NCI-H82 treated with DMSO at 0.1 percent for 48 hours (cell line): ENCODE results near the gene ASPDH.

Source experiments
- DNase-seq: peaks from one replicate; lab custom pipeline; 2025; ENCODE audit not compliant: unreplicated experiment; lab: John Stamatoyannopoulos, UW

ASPDH gene

GRCh38 chr19:50513746-50514345 lies at the start of gene ASPDH:
Gene ASPDH, minus strand, starts transcription at chr19:50513913. Its CDS starts 90 bp downstream, at chr19:50513823.
- no peak for DNase-seq

DNA sequence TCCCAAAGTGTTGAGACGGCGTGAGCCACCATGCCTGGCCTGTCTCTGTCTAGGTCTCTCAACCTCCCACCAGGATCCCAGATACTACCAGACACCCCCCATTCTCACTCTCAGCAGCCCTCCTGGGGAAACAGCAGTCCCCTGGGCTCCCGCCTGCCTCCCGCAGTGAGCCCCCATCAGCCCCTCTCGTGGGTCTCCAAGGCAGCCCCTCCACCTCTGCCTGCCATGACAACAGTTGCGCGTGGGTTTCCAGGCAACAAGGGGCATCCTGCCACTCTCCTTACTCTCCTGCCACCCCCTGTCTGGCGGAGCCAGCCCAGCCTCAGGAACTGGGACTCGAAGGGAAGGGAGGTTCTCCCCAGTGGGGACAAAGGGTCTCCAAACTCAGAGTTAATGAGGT lies 49.3 kb upstream of the ASPDH start:
- no peak for DNase-seq

DNA sequence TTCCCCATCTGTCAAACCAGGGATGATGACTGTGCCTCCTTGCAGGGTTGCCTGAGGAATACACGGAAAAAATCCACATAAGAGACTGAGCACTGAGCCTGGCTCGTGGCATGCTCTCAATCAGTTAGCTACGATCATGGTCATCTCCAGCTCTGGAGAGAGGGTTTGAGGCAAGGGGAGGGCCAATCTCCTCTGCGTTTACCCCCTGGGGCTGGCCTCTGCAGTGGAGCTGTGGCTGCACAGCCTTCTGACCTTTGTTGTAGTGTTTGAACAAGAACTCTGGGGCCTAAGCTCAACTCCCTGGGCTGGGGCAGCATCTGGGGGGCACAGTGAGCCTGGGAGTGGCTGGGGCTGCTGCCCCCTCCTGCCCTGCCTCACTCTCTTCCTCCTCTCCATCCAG lies 48.6 kb upstream of the ASPDH start:
- DNase-seq: no peak

DNA sequence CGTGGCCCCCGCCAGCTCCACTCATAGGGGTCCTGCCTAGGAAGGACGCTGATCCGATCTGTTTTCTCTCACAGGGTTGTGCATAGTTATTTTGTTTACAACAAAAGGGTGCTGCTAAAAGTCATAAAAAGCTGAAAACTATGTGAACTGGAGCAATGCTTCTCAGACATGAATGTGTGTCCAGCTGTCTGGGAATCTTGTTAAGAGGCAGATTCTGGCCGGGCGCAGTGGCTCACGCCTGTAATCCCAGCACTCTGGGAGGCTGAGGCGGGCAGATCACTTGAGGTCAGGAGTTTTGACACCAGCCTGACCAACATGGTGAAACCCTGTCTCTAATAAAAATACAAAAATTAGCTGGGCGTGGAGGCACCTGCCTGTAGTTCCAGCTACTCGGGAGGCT lies 45.9 kb upstream of the ASPDH start:
- no peak for DNase-seq

DNA sequence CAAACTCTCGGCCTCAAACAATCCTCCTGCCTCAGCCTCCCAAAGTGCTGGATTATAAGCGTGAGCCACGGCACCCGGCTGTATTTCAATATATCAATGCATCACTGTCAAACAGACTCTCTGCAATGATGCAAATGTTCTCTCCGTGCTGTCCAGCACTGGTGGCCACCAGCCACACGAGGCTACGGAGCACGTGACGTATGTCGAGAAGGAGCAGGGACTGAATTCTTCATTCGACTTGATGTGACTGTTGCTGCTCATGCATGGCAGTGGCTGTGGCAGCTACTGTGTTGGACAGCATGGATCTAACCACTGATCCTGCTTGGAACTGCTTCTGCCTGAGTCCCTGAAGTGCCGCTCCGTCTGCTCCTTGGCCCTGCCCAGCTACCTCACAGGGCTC lies 44.7 kb upstream of the ASPDH start:
- DNase-seq: no peak

- no peak for DNase-seq
Measured at GRCh38 chr19:50558039-50558438, 44.3 kb upstream of the ASPDH start.

GRCh38 chr19:50557009-50557613 lies 43.4 kb upstream of the ASPDH start:
- no peak for DNase-seq

DNA sequence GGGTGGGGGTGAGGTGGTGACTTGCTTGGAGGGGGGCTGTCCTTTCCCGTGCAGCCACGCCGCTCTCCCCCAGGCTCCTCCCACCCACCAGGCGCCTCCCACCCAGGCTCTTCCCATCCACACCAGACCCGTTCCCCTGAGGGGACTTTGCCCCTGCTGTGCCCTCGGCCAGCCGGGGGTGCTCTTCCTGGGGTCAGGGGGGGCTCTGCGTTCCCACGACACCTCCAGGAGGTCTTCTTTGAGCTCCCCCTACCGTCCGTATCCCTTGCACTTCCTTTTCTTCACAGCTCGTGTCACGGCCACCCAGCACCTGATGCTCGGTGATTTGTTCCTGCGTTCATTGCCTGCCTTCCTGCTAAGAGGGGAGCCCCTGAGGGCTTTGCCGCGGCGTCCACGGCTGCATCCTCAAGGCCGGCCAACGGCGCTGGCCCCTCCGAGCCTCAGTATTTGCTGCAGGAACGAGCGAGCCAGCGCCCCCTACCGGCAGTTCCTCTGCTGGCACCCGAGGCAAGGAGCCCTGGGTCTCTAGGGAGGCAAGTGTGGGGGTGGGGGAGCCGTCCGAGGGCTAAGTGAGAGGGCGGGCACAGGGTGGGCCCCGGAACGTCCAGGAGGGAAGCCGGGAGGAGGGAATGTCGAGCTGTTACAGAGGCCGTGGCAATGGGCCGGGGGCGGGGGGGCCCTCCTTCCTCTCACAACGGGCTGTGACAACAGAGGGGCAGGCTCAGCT lies 42.7 kb upstream of the ASPDH start:
- peak; percentile 10 for DNase-seq

GRCh38 chr19:50555450-50556281 lies 42.0 kb upstream of the ASPDH start:
- DNase-seq: no peak

- DNase-seq: no peak
Measured at GRCh38 chr19:50555033-50555432, 41.3 kb upstream of the ASPDH start.

DNA sequence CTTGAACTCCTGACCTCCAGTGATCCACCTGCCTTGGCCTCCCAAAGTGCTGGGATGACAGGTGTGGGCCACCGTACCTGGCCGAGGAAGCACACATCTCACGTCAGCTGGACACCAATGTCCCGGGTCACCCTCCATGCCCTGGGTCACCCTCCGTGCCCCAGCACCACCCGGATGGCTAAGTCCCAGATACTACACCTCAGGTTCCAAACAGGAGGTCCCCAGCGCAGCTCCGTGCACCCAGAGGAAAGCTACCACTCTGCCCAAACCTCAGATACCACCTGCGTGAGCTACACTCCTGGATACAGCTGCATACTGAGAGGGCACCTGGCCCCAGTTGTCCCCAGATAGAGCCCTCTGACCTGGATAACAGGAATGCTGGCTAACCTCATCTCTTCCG lies 40.5 kb upstream of the ASPDH start:
- no peak for DNase-seq

DNA sequence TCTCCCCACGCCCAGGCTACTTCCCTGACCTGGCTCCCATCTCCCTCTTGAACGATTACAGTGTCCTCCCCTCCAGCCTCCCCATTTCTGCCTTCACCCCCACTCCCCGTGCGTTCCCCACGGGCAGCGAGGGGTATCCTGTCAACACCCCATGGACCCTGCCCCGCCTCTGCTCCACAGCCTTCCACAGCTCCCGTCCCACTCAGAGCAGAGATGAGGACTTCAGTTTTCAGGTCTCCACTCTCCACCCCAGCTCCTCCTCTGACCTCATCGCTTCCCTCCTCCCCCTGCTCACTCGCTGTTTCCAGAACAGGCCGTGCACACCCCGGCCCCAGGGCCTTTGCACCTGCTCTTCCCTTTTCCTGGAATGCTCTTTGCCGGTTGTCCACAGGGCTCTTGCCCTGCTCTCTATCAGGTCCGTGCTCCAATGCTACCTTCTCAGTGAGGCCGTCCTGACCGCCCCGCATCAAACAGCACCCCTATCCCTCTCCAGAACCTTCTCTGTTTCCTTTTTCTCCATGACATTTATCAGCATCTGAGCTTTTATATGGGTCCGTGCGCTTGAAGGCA lies 39.5 kb upstream of the ASPDH start:
- DNase-seq: no peak

DNA sequence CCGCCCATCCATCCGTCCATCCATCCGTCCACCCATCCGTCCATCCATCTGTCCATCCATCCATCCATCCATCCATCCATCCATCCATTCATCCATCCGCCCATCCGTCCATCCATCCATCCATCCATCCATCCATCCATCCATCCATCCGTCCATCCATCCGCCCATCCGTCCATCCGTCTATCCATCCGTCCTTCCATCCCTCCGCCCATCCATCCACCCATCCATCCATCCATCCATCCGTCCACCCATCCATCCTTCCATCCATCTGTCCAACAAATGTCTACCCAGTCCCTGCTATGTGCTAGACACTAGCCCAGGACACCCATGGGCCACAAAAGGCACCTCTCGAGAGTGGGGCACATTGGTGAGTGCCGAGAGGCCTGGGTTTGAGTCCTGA lies 38.8 kb upstream of the ASPDH start:
- DNase-seq: no peak

DNA sequence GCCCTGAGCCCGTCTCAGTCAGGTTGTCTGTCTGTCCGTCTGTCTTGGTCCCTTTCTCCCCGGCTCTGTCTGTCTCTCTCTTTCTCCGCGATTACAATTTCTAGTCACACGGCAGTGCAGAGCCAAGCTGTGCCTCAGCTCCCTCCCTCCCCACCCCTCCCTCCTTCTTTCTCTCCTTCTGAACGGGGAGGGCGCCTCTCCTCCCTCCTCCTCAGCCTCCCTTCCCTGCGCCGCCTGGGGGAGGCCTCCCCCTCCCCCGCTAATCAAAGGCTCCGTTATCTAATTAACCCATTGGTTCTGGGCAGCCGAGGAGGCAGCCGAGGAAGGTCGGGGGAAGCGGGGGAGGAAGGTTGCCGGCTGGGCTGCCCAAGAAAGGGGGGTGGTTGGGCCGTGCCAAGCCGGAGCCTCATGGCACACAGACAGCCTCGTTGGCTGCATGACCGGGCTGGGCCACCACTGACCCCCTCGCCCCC lies 38.0 kb upstream of the ASPDH start:
- no peak for DNase-seq

GRCh38 chr19:50551034-50551714 lies 37.5 kb upstream of the ASPDH start:
- no peak for DNase-seq

GRCh38 chr19:50550594-50550966 lies 36.9 kb upstream of the ASPDH start:
- no peak for DNase-seq

DNA sequence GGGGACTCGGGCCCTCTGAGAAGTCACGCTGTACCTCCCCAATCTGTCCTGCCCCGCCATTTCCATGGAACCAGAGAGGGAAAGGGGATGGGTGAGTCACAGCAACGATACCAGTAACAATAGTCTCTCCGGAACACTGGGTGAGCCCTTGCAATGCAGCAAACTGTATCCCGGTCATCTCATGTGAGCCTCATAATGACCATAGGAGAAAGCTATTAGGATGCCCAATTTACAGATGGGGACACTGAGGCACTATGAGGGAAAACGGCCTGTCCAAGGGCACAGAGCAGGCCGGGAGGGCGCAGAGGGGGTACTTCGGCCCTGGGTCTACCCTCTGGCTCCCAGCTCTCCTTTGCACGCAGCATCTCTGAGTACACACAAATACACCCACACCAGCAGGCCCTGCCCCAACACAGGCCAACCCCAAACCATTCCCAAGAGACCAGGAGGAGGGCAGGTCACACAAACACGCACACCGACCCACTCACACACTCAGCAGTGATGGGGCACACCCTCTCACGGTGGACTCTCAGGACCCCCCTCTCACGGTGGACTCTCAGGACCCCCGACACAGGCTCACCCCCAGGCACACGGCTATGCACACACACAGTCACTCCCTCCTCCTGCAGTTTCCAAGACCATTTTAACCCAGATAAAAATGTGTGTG lies 36.3 kb upstream of the ASPDH start:
- no peak for DNase-seq

DNA sequence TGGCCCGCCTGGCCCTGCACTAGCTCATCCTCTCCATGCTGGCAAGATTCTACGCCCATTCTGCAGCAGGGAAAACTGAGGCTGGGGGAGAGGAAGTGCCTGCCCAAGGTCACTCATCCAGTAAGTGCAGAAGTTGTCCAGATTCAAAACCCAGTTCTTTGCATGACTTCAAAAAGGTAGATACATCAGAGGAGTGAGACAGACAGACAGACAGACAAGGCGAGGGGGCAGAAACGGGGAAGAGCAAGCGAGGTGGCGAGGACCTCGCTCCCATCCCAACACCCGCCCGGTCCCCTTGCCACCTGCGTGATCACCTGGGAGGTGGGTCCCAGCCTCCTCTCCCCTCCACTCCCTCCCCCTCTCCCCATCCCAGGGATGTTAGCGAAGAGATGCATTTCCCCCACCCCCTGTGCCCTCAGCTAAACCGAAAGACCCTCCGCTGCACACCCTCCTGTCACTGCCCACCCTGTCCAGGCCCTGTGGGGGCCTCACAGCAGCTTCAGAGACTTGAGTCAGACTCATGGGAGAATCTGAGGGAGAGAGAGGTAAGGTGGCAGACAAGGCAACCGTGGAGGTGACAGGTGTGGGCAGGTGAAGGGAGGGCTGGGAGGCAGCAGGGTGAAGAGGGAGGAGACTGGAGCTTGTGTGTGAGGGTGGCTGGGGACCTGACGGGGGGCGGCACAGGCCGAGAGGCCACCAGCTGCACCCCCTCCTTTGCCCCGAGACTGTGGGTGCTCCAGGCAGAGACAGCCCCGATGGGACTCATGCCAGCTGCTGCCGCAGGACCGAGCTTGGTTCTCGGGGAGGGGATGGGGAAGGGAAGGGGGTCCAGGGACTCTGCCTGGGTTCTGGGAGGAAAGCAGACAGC lies 35.6 kb upstream of the ASPDH start:
- no peak for DNase-seq
